Measurements from ENCODE around the gene PROSER2. TPM values are rescaled to one million over a fixed set of nuclear protein-coding genes. Genes with fewer than 3 reads are reported as not detected.

Gene PROSER2
- total and polyA plus RNA-seq, 2 of the 13 experiments (the other 11 are each of a cell fraction or from before 2014, with no cell fraction given), result 6.9 to 7.7 TPM

- TF ChIP-seq DMTF1 (CRISPR knock-in tag; IDR thresholded peaks at IDR 0.05) (no peak), ZNF256 (CRISPR knock-in tag; conservative IDR thresholded peaks at IDR 0.05) (no peak), MATR3 (CRISPR knock-in tag; IDR thresholded peaks at IDR 0.05) (no peak), AFF4 (CRISPR knock-in tag; IDR thresholded peaks at IDR 0.05) (no peak), ISX (CRISPR knock-in tag; conservative IDR thresholded peaks at IDR 0.05) (no peak), HOXA5 (CRISPR knock-in tag; IDR thresholded peaks at IDR 0.05) (no peak), SALL1 (CRISPR knock-in tag; IDR thresholded peaks at IDR 0.05) (peak; percentile 89), IRF9 (CRISPR knock-in tag; IDR thresholded peaks at IDR 0.05; ENCODE audit: borderline replicate concordance) (peak; percentile 27; the same call in 1 of the 2 replicates), ZSCAN29 (CRISPR knock-in tag; conservative IDR thresholded peaks at IDR 0.05) (no peak), KAT7 (CRISPR knock-in tag; IDR thresholded peaks at IDR 0.05; ENCODE audit: borderline replicate concordance) (no peak), ETV5 (CRISPR knock-in tag; IDR thresholded peaks at IDR 0.05; ENCODE audit: borderline replicate concordance) (peak; percentile 62; the same call in 1 of the 2 replicates), FOXA3 (CRISPR knock-in tag; IDR thresholded peaks at IDR 0.05) (peak; percentile 47), ZNF234 (CRISPR knock-in tag; conservative IDR thresholded peaks at IDR 0.05) (no peak)
- TF ChIP-seq, protein P1, sequence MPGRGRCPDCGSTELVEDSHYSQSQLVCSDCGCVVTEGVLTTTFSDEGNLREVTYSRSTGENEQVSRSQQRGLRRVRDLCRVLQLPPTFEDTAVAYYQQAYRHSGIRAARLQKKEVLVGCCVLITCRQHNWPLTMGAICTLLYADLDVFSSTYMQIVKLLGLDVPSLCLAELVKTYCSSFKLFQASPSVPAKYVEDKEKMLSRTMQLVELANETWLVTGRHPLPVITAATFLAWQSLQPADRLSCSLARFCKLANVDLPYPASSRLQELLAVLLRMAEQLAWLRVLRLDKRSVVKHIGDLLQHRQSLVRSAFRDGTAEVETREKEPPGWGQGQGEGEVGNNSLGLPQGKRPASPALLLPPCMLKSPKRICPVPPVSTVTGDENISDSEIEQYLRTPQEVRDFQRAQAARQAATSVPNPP (CRISPR knock-in tag; IDR thresholded peaks at IDR 0.05), result no peak
- TF ChIP-seq, protein P2, sequence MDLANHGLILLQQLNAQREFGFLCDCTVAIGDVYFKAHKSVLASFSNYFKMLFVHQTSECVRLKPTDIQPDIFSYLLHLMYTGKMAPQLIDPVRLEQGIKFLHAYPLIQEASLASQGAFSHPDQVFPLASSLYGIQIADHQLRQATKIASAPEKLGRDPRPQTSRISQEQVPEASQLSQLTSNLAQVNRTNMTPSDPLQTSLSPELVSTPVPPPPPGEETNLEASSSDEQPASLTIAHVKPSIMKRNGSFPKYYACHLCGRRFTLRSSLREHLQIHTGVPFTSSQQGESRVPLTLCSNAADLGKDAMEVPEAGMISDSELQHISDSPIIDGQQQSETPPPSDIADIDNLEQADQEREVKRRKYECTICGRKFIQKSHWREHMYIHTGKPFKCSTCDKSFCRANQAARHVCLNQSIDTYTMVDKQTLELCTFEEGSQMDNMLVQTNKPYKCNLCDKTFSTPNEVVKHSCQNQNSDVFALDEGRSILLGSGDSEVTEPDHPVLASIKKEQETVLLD (CRISPR knock-in tag; IDR thresholded peaks at IDR 0.05; ENCODE audit: low read depth), result no peak
- TF ChIP-seq, protein P3, sequence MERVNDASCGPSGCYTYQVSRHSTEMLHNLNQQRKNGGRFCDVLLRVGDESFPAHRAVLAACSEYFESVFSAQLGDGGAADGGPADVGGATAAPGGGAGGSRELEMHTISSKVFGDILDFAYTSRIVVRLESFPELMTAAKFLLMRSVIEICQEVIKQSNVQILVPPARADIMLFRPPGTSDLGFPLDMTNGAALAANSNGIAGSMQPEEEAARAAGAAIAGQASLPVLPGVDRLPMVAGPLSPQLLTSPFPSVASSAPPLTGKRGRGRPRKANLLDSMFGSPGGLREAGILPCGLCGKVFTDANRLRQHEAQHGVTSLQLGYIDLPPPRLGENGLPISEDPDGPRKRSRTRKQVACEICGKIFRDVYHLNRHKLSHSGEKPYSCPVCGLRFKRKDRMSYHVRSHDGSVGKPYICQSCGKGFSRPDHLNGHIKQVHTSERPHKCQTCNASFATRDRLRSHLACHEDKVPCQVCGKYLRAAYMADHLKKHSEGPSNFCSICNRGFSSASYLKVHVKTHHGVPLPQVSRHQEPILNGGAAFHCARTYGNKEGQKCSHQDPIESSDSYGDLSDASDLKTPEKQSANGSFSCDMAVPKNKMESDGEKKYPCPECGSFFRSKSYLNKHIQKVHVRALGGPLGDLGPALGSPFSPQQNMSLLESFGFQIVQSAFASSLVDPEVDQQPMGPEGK (CRISPR knock-in tag; IDR thresholded peaks at IDR 0.05), result peak; percentile 57; the same call in 1 of the 2 replicates
These were observed 58.6 kb downstream of the PROSER2 start (continued) for GRCh38 chr10:11881477-11882417.

All from HepG2 (cell line).